ENCODE measurements around the gene EFHD2. TPM values are rescaled to one million over a fixed set of nuclear protein-coding genes. Genes with fewer than 3 reads are reported as not detected.

EFHD2 gene
- total RNA-seq, 1 donor from 2014 or later: 57.2 TPM

DNA sequence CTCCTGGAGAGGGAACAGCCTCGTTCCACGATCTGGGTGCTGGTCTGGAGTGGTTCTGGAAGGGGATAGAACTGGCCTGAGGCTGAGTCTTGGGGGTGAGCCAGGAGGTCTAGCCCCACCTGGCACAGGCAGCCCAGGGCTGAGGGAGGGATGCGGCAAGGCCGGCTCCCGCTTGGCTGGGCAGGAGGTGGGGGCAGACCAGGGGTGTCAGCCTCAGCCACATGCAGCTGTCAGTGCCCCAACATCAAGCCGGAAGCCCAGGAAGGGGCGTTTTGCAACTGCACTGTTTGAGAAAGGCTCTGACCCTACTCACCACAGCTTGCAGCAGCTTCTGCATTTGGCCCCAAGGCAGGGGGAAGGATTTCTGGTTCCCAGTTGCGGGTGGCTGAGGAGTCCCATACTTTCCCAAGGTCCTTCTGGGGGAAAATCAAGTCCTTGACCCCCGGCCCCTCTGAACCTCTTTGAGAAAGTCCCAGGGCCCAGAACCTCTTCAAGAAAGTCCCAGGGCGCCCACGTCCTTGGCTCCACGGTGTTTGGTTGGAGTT is 2.0 kb downstream of the EFHD2 start:
- H3K4me1 ChIP-seq: peaks cover 78% of the 10 kb centered on the region
- TF ChIP-seq, protein P1, sequence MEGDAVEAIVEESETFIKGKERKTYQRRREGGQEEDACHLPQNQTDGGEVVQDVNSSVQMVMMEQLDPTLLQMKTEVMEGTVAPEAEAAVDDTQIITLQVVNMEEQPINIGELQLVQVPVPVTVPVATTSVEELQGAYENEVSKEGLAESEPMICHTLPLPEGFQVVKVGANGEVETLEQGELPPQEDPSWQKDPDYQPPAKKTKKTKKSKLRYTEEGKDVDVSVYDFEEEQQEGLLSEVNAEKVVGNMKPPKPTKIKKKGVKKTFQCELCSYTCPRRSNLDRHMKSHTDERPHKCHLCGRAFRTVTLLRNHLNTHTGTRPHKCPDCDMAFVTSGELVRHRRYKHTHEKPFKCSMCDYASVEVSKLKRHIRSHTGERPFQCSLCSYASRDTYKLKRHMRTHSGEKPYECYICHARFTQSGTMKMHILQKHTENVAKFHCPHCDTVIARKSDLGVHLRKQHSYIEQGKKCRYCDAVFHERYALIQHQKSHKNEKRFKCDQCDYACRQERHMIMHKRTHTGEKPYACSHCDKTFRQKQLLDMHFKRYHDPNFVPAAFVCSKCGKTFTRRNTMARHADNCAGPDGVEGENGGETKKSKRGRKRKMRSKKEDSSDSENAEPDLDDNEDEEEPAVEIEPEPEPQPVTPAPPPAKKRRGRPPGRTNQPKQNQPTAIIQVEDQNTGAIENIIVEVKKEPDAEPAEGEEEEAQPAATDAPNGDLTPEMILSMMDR (IDR thresholded peaks at IDR 0.05): no peak
- no peak for TF ChIP-seq POLR2A (IDR thresholded peaks at IDR 0.05)
- peak in 1 of 2 donors; percentile 30 for TF ChIP-seq POLR2AphosphoS5 (IDR thresholded peaks at IDR 0.05; ENCODE audit: insufficient read depth in 1 of 2, low read depth in 1 of 2)
- H3K27me3 ChIP-seq: no peaks in the 10 kb centered on the region
- H3K27ac ChIP-seq: peak overlapping the region; percentile 93
- no peak for DNase-seq (ENCODE audit: extremely low spot score in 2 of 2)
- intact Hi-C loops (cut with DNase I): no loop called here
- no peaks in the 10 kb centered on the region for H3K36me3 ChIP-seq
- H3K9me3 ChIP-seq: no peaks in the 10 kb centered on the region
- peak overlapping the region; percentile 69 to 81 for H3K4me3 ChIP-seq

GRCh38 chr1:15412175-15412800 is 2.6 kb downstream of the EFHD2 start:
- Histone ChIP-seq H3K4me1 (peaks cover 79% of the 10 kb centered on the region), H3K4me3 (peak overlapping the region; percentile 69 to 81), H3K27ac (peak overlapping the region; percentile 93), H3K27me3 (no peaks in the 10 kb centered on the region), H3K9me3 (no peaks in the 10 kb centered on the region), H3K36me3 (no peaks in the 10 kb centered on the region)
- intact Hi-C loops (cut with DNase I): no loop called here
- DNase-seq (ENCODE audit: extremely low spot score in 2 of 2): no peak
- TF ChIP-seq POLR2AphosphoS5 (IDR thresholded peaks at IDR 0.05; ENCODE audit: insufficient read depth in 1 of 2, low read depth in 1 of 2) (no peak), POLR2A (IDR thresholded peaks at IDR 0.05) (no peak)
- TF ChIP-seq, protein P1 (IDR thresholded peaks at IDR 0.05): no peak

DNA sequence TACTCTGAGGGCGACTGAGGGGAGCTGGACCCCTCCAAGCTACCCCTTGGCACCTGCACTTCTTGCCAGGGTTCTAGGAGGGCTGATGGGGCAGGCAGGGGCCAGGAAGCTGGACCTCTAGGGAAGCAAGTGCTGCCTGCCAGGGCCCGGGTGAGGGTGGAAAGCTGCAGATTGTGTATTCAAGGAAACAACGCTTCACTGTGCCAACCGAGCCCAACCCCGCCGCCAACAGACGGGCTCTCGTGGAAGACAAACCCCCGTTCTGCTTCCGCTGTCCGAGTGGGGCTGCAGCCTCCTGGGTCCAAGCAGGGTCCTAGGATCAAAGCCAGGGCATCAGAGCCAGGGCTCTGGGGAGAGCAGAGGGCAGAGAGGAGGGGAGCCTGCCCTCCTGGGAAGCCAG is 3.2 kb downstream of the EFHD2 start:
- Histone ChIP-seq H3K36me3 (no peaks in the 10 kb centered on the region), H3K27me3 (no peaks in the 10 kb centered on the region), H3K27ac (peak overlapping the region; percentile 93), H3K9me3 (no peaks in the 10 kb centered on the region), H3K4me3 (no peak overlapping the region), H3K4me1 (peaks cover 78% of the 10 kb centered on the region)
- intact Hi-C loops (cut with DNase I): no loop called here
- DNase-seq (ENCODE audit: extremely low spot score in 2 of 2): no peak
- TF ChIP-seq, protein P1 (IDR thresholded peaks at IDR 0.05): no peak
- no peak for TF ChIP-seq POLR2A (IDR thresholded peaks at IDR 0.05)
- TF ChIP-seq POLR2AphosphoS5 (IDR thresholded peaks at IDR 0.05; ENCODE audit: insufficient read depth in 1 of 2, low read depth in 1 of 2): no peak

DNA sequence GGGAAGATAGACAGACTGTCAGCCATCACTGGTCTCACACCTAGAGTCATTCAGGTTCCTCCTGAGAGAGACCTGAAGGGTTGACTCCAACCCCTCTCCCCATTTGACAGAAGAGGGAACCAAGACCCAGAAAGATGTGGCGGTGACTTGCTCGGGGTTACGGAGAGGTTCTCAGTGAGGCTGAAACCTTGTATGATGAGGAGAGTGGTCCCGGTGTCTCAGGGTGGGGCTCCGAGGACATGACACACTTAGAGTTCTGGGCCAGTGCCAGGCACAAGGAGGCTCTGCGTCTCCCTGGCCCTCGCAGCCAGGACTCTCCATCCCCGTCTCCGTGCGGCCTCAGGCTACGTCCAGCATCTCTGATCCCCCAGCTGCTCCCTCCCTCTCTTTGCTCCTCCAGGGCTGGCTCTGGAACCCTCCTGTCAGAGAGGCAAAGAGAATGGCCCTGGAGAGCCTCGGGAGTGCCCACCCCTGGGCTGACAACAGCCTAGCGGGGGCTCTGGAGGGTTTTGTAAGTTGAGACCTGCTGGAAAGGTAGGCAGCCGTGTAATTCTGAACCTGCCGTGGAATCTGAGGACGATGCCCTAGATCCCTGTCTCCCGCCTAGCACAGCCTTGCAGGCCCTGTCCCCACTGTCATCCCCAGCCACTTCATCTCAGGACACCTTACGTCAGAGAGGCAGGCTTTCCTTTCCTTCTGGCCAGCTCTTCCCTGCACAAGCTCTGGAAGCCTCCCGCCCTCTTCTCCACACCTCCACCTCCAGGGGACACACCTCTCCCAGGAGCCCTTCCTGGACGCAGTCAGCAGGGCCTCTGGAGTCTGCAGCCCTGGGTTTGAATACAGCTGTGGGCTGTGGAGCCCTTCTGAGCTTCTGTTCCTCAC is 4.1 kb downstream of the EFHD2 start:
- Histone ChIP-seq H3K27ac (no peak overlapping the region), H3K27me3 (no peaks in the 10 kb centered on the region), H3K4me1 (peaks cover 74% of the 10 kb centered on the region), H3K4me3 (no peak overlapping the region), H3K9me3 (no peaks in the 10 kb centered on the region), H3K36me3 (no peaks in the 10 kb centered on the region)
- TF ChIP-seq, protein P1 (IDR thresholded peaks at IDR 0.05): no peak
- TF ChIP-seq POLR2A (IDR thresholded peaks at IDR 0.05): no peak
- no peak for TF ChIP-seq POLR2AphosphoS5 (IDR thresholded peaks at IDR 0.05; ENCODE audit: insufficient read depth in 1 of 2, low read depth in 1 of 2)
- DNase-seq (ENCODE audit: extremely low spot score in 2 of 2): no peak
- intact Hi-C loops (cut with DNase I): no loop called here

Data from vagina (tissue), 2 donors.